ENCODE results near the gene TAF3. TPM values are rescaled to one million over a fixed set of nuclear protein-coding genes. Genes with fewer than 3 reads are reported as not detected.

Gene TAF3
- total RNA-seq, 4 donors from 2014 or later, result 11.7 to 12.6 (median 12.4) TPM

- no peak for DNase-seq (ENCODE audit: low spot score in 2 of 2)
- WGBS, 2 donors, result 62 to 64% methylated on average over 14 to 15 of the region's 15 CpGs
- Histone ChIP-seq H3K4me1 (peaks cover 0 to 58% (median 25%) of the 10 kb centered on the region in 4 donors), H3K9me3 (no peaks in the 10 kb centered on the region), H3K36me3 (no peaks in the 10 kb centered on the region), H3K27ac (no peak overlapping the region), H3K27me3 (peaks cover 5 to 100% of the 10 kb centered on the region in 2 donors), H3K4me3 (no peak overlapping the region)
- TF ChIP-seq POLR2A (IDR thresholded peaks at IDR 0.05) (no peak), EP300 (IDR thresholded peaks at IDR 0.05) (no peak), CTCF (IDR thresholded peaks at IDR 0.05) (no peak)
Observed at GRCh38 chr10:8057636-8058273, 239.4 kb downstream of the TAF3 start.

- H3K4me3 ChIP-seq, result no peak overlapping the region
Observed at GRCh38 chr10:8058274-8059111, 240.2 kb downstream of the TAF3 start.

GRCh38 chr10:8059191-8059936, 241.1 kb downstream of the TAF3 start:
- Histone ChIP-seq H3K27ac (no peak overlapping the region), H3K36me3 (no peaks in the 10 kb centered on the region), H3K9me3 (no peaks in the 10 kb centered on the region), H3K4me3 (no peak overlapping the region), H3K4me1 (peaks cover 0 to 42% (median 11%) of the 10 kb centered on the region in 4 donors), H3K27me3 (peaks cover 0 to 100% of the 10 kb centered on the region in 2 donors)
- WGBS, 2 donors, result 33 to 44% methylated on average over 16 of the region's 16 CpGs
- no peak for DNase-seq (ENCODE audit: low spot score in 2 of 2)
- TF ChIP-seq EP300 (IDR thresholded peaks at IDR 0.05), result peak in 1 of 2 donors; percentile 24
- no peak for TF ChIP-seq CTCF (IDR thresholded peaks at IDR 0.05)
- TF ChIP-seq POLR2A (IDR thresholded peaks at IDR 0.05), result no peak

More at GRCh38 chr10:8058274-8059111, 240.2 kb downstream of the TAF3 start:
- Histone ChIP-seq H3K27ac (no peak overlapping the region), H3K9me3 (no peaks in the 10 kb centered on the region), H3K4me1 (peaks cover 0 to 51% (median 19%) of the 10 kb centered on the region in 4 donors), H3K36me3 (no peaks in the 10 kb centered on the region), H3K27me3 (peaks cover under 1 to 100% of the 10 kb centered on the region in 2 donors)
- TF ChIP-seq CTCF (IDR thresholded peaks at IDR 0.05) (no peak), EP300 (IDR thresholded peaks at IDR 0.05) (no peak)
- DNase-seq (ENCODE audit: low spot score in 2 of 2), result no peak
- WGBS, 2 donors, result 43 to 57% methylated on average over 43 to 45 of the region's 45 CpGs

GRCh38 chr10:8060010-8060703, 241.9 kb downstream of the TAF3 start:
- H3K4me3 ChIP-seq, result no peak overlapping the region
- no peak for TF ChIP-seq EP300 (IDR thresholded peaks at IDR 0.05)
- no peak for TF ChIP-seq POLR2A (IDR thresholded peaks at IDR 0.05)
- TF ChIP-seq CTCF (IDR thresholded peaks at IDR 0.05), result no peak
- H3K4me1 ChIP-seq, result peaks cover 0 to 34% (median 6%) of the 10 kb centered on the region in 4 donors
- H3K27ac ChIP-seq, result no peak overlapping the region
- WGBS, 2 donors, result 19 to 22% methylated on average over 15 of the region's 15 CpGs
- H3K9me3 ChIP-seq, result no peaks in the 10 kb centered on the region
- DNase-seq (ENCODE audit: low spot score in 2 of 2), result no peak
- no peaks in the 10 kb centered on the region for H3K36me3 ChIP-seq
- H3K27me3 ChIP-seq, result peaks cover 0 to 100% of the 10 kb centered on the region in 2 donors
